ENCODE results near the gene MBNL2. TPM values are rescaled to one million over a fixed set of nuclear protein-coding genes. Genes with fewer than 3 reads are reported as not detected.

MBNL2 gene
- total RNA-seq, 2 experiments from 2014 or later, result 15.8 to 16.1 TPM

GRCh38 chr13:97267418-97268059, 45.4 kb downstream of the MBNL2 start:
- intact Hi-C loops (cut with micrococcal nuclease), result no loop called here
- H3K27me3 Mint-ChIP-seq, result no peaks in the 10 kb centered on the region
- H3K36me3 Mint-ChIP-seq (ENCODE audit: low read depth), result peaks cover 10% of the 10 kb centered on the region
- H3K4me3 Mint-ChIP-seq, result no peak overlapping the region
- H3K4me1 Mint-ChIP-seq (ENCODE audit: low read depth), result peaks cover 31% of the 10 kb centered on the region
- ATAC-seq (no peak), DNase-seq (no peak)
- CTCF ChIA-PET, result interaction anchor here (1.7 kb wide), 1 partner anchor 9 kb away, joined by 4 read pairs; no protein-coding TSS in a partner anchor
- no peaks in the 10 kb centered on the region for H3K9me3 Mint-ChIP-seq
- POLR2A ChIA-PET, result no interaction called here
- TF ChIP-seq CTCF (IDR thresholded peaks at IDR 0.05), result no peak
- no peak overlapping the region for H3K27ac Mint-ChIP-seq

- H3K4me1 Mint-ChIP-seq (ENCODE audit: low read depth), result peaks cover 26% of the 10 kb centered on the region
- peaks cover 4% of the 10 kb centered on the region for H3K36me3 Mint-ChIP-seq (ENCODE audit: low read depth)
- no peak overlapping the region for H3K4me3 Mint-ChIP-seq
- no peak overlapping the region for H3K27ac Mint-ChIP-seq
- ATAC-seq (no peak), DNase-seq (no peak)
- no peaks in the 10 kb centered on the region for H3K27me3 Mint-ChIP-seq
- intact Hi-C loops (cut with micrococcal nuclease), result no loop called here
- CTCF ChIA-PET, result interaction anchor here (0.9 to 1.7 kb wide), 3 partner anchors 8 to 74 kb away, joined by 3 to 4 read pairs (median 3); no protein-coding TSS in a partner anchor
- H3K9me3 Mint-ChIP-seq, result no peaks in the 10 kb centered on the region
- POLR2A ChIA-PET, result no interaction called here
- TF ChIP-seq CTCF (IDR thresholded peaks at IDR 0.05), result no peak
Measured at GRCh38 chr13:97268772-97269171, 46.6 kb downstream of the MBNL2 start.

GRCh38 chr13:97269603-97270002, 47.5 kb downstream of the MBNL2 start:
- H3K4me3 Mint-ChIP-seq, result no peak overlapping the region
- intact Hi-C loops (cut with micrococcal nuclease), result no loop called here
- CTCF ChIA-PET, result interaction anchor here (1.1 kb wide), 1 partner anchor 28 kb away, joined by 3 read pairs; no protein-coding TSS in a partner anchor
- H3K9me3 Mint-ChIP-seq, result no peaks in the 10 kb centered on the region
- H3K27ac Mint-ChIP-seq, result no peak overlapping the region
- H3K4me1 Mint-ChIP-seq (ENCODE audit: low read depth), result peaks cover 25% of the 10 kb centered on the region
- ATAC-seq (no peak), DNase-seq (no peak)
- TF ChIP-seq CTCF (IDR thresholded peaks at IDR 0.05), result no peak
- H3K36me3 Mint-ChIP-seq (ENCODE audit: low read depth), result peaks cover 5% of the 10 kb centered on the region
- no peaks in the 10 kb centered on the region for H3K27me3 Mint-ChIP-seq
- POLR2A ChIA-PET, result no interaction called here

- ATAC-seq (no peak), DNase-seq (no peak)
- no peak overlapping the region for H3K4me3 Mint-ChIP-seq
- no peak overlapping the region for H3K27ac Mint-ChIP-seq
- no peak for TF ChIP-seq CTCF (IDR thresholded peaks at IDR 0.05)
- CTCF ChIA-PET, result interaction anchor here (1.2 kb wide), 1 partner anchor 10 kb away, joined by 4 read pairs; no protein-coding TSS in a partner anchor
- H3K27me3 Mint-ChIP-seq, result no peaks in the 10 kb centered on the region
- no peaks in the 10 kb centered on the region for H3K9me3 Mint-ChIP-seq
- peaks cover 36% of the 10 kb centered on the region for H3K4me1 Mint-ChIP-seq (ENCODE audit: low read depth)
- intact Hi-C loops (cut with micrococcal nuclease), result no loop called here
- peaks cover 26% of the 10 kb centered on the region for H3K36me3 Mint-ChIP-seq (ENCODE audit: low read depth)
- POLR2A ChIA-PET, result no interaction called here
Measured at GRCh38 chr13:97272526-97272925, 50.4 kb downstream of the MBNL2 start.

GRCh38 chr13:97273341-97273831, 51.3 kb downstream of the MBNL2 start:
- Mint-ChIP-seq H3K36me3 (ENCODE audit: low read depth) (peaks cover 25% of the 10 kb centered on the region), H3K27ac (no peak overlapping the region), H3K27me3 (no peaks in the 10 kb centered on the region), H3K4me1 (ENCODE audit: low read depth) (peaks cover 36% of the 10 kb centered on the region), H3K4me3 (no peak overlapping the region), H3K9me3 (no peaks in the 10 kb centered on the region)
- POLR2A ChIA-PET, result interaction anchor here (0.6 to 0.7 kb wide), 2 partner anchors 20 to 121 kb away, joined by 3 read pairs; no protein-coding TSS in a partner anchor
- intact Hi-C loops (cut with micrococcal nuclease), result no loop called here
- ATAC-seq (no peak), DNase-seq (no peak)
- CTCF ChIA-PET, result interaction anchor here (1.2 kb wide), 1 partner anchor 11 kb away, joined by 4 read pairs; no protein-coding TSS in a partner anchor
- TF ChIP-seq CTCF (IDR thresholded peaks at IDR 0.05), result no peak
